Activated CD4-positive, alpha-beta T cell treated with anti-CD3 and anti-CD28 coated beads, Interleukin-2, Interleukin-6, amounts not matched to agents 100 ng/mL and 50 ng/mL, durations not matched to agents 16 hours and 8 hours (primary cell): ENCODE measurements around the gene FXN.
"Not testable (repeated sequence)": the region's sequence is repeated elsewhere in the genome, so short reads cannot be mapped to it uniquely, and the experiment has no call there.

Experiments
- DNase-seq: peaks from one replicate; pipeline ENCODE4 v3.0.0-alpha.2; 2020

The FXN gene

GRCh38 chr9:69107771-69108170, 72.2 kb downstream of the FXN start:
- no peak for DNase-seq

GRCh38 chr9:69108706-69109105, 73.2 kb downstream of the FXN start:
- not testable (repeated sequence) for DNase-seq

GRCh38 chr9:69109152-69109551, 73.6 kb downstream of the FXN start:
- no peak for DNase-seq

GRCh38 chr9:69112646-69113045, 77.1 kb downstream of the FXN start:
- DNase-seq = not testable (repeated sequence)

- no peak for DNase-seq
These were observed 80.1 kb downstream of the FXN start for GRCh38 chr9:69115621-69116020.

- DNase-seq = no peak
These were observed 83.1 kb downstream of the FXN start for GRCh38 chr9:69118656-69119055.

GRCh38 chr9:69120380-69121154, 85.0 kb downstream of the FXN start:
- DNase-seq = peak; percentile 12

GRCh38 chr9:69121155-69122081, 85.9 kb downstream of the FXN start:
- peak; percentile 31 for DNase-seq

GRCh38 chr9:69122082-69122548, 86.6 kb downstream of the FXN start:
- DNase-seq = peak; percentile 24

GRCh38 chr9:69122549-69123141, 87.1 kb downstream of the FXN start:
- no peak for DNase-seq

- DNase-seq = no peak
These were observed 95.2 kb downstream of the FXN start for GRCh38 chr9:69130456-69131441.

- DNase-seq = no peak
These were observed 96.1 kb downstream of the FXN start for GRCh38 chr9:69131682-69132081.

GRCh38 chr9:69132361-69132760, 96.8 kb downstream of the FXN start:
- no peak for DNase-seq

- no peak for DNase-seq
These were observed 98.9 kb downstream of the FXN start for GRCh38 chr9:69134412-69134811.

GRCh38 chr9:69136185-69136584, 100.6 kb downstream of the FXN start:
- DNase-seq = no peak

GRCh38 chr9:69136779-69137178, 101.2 kb downstream of the FXN start:
- no peak for DNase-seq

GRCh38 chr9:69137311-69137710, 101.8 kb downstream of the FXN start:
- DNase-seq = no peak

- no peak for DNase-seq
These were observed 104.0 kb downstream of the FXN start for GRCh38 chr9:69139596-69139995.

GRCh38 chr9:69140123-69140735, 104.7 kb downstream of the FXN start:
- DNase-seq = no peak

GRCh38 chr9:69141851-69142250, 106.3 kb downstream of the FXN start:
- no peak for DNase-seq

GRCh38 chr9:69143291-69143690, 107.7 kb downstream of the FXN start:
- DNase-seq = no peak
